GM12874 (cell line): ENCODE data around the gene SEL1L2.

Experiments
- TF ChIP-seq, protein P1 (sequence below): IDR thresholded peaks from 2 replicates; pipeline ENCODE4 v1.5.1; 2011; ENCODE audit warnings: low read depth, mild to moderate bottlenecking, control low read depth, low read length, moderate library complexity; ENCODE audit not compliant: insufficient read depth

The SEL1L2 gene

DNA sequence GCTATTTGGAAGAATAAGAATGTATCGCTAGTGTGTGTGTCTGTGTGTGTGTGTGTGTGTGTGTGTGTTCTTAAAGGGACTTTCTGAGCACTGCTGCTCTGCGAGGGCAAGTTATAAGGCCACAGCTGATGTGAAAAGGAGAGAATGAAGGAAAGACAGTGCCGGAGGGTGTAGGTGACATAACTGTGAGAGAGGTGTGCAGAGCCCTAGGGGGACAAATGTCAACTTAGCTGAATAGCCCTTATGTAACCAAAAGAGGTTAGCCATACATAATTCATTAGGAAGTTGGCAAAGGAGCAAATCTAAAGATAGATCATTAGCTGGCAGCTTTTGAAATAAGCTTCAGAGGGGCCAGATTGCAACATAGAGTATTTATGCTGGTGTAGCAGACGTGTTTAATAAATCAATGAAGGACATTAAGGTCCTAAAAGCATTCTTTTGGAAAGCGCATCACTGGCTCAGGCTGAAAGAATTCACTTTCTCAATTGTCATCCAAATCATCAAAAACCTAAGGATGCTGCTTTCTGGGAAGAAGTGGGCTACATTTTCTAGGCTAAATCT, 124.5 kb downstream of the SEL1L2 start:
- TF ChIP-seq, protein P1, sequence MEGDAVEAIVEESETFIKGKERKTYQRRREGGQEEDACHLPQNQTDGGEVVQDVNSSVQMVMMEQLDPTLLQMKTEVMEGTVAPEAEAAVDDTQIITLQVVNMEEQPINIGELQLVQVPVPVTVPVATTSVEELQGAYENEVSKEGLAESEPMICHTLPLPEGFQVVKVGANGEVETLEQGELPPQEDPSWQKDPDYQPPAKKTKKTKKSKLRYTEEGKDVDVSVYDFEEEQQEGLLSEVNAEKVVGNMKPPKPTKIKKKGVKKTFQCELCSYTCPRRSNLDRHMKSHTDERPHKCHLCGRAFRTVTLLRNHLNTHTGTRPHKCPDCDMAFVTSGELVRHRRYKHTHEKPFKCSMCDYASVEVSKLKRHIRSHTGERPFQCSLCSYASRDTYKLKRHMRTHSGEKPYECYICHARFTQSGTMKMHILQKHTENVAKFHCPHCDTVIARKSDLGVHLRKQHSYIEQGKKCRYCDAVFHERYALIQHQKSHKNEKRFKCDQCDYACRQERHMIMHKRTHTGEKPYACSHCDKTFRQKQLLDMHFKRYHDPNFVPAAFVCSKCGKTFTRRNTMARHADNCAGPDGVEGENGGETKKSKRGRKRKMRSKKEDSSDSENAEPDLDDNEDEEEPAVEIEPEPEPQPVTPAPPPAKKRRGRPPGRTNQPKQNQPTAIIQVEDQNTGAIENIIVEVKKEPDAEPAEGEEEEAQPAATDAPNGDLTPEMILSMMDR: no peak

DNA sequence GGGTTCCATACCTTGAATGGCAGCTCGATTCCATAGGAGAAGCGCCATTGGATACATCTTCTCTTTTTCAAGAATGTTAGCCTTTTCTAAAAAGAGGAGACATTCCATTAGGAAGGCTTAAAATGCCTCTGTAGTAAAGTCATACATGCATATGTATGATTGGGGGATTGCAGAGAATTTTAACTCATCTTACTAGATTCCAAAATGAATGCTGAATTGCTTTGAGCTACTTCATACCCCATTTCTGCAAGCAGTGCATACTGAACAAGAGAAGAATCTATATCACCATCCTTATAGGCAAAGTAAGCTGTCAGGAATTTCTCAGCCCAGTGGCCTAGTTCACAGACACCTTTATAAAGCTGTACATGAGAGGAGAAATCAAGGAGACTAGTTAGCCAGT, 125.3 kb downstream of the SEL1L2 start:
- TF ChIP-seq, protein P1: no peak

DNA sequence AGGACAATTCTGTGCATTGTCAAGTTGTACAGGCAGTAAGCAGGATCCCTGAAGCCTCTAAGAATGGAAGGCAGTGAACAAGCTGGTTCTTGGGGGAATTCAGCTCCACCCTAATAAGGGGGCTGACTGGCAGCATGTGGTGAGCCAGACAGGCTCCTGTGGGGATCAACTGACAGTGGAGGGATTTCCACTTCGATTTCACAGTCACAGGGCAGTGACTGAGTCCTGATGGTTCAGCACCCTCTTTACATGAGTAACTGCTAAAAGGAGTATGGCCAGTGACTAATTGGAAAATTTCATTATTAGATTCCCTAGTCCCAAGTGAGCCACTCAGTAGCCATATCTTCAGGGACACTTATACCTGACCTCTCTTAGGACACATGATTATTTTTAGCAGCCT, 127.2 kb downstream of the SEL1L2 start:
- TF ChIP-seq, protein P1: no peak

DNA sequence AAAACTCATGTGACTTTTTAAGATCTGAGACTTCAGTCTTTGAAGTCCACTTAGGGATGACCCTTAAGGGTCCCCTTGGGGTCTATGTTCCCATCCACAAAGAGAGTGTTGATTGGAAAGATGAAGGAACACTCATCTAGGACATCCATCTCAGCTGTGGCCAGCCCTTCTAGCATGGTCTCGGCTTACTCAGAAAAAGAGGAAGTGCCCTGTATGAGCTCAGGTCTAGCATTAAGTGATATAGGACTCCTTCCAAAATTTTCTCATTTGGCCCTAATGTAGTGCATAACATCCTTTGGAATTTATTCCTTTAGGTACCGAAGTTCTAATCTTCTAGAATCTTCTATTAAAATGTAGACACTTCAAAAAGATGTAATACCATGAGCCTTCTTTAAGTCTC, 128.2 kb downstream of the SEL1L2 start:
- TF ChIP-seq, protein P1: no peak

DNA sequence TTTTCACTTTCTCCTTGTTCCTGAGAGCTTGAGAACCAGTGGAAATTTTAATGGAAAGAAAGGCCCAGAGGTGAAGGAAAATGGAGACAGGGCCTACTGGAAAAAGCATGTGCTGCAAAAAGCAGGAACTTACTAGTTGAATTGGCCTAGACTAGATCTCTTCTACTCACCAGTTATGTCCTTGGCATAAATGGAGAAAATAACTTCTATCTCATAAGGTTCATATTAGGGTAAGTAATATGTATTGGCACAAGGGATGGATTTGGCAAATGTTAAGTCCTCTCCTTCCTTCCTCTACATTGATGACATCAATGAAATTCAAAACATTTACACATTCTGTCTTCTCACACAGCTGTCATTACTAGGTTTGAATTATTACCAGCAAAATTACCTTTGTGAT, 131.5 kb downstream of the SEL1L2 start:
- TF ChIP-seq, protein P1: no peak

DNA sequence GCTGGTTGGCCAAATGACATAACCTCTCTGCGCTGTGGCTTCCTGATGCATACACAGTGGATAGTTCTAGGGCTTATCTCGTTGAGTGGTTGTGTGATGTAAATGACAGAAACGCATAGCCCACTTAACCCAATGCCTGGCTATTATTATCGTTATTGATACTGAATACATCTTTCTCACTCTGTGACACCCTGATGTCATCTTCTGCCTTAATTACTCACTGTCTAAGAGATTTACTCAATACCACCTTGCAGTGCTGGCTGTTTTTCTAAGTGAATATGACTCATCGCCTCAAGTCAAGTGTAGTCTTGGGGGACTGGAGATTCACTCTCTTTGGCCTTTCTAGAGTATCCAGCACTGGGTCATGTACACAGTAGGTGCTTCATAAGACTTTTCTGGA, 132.0 kb downstream of the SEL1L2 start:
- TF ChIP-seq, protein P1: no peak

DNA sequence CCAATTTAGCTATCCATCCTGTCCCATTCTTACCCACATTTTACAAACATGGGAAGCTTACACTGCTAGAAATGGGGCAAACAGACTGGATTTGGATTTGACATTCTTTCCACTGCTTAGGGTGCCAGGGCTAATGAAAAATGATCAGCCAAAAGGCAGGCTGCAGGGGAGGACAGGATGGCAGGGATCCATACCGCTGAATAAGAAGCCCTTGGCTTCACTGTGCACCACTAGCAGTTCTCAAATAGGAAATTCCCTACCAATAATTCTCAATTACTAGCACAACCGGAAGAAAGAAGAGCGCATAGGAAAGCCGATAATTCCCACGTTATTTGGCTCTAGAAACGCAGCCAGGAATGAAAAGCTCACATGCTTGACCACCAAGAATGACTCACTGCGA, 132.5 kb downstream of the SEL1L2 start:
- TF ChIP-seq, protein P1: no peak
